EL (cell line): ENCODE results near the gene NINJ1.
A peak's percentile ranks its signal among the peaks of the same experiment; 100 is the strongest.

Experiments used
- DNase-seq: peaks from one replicate; pipeline ENCODE4 v3.0.0-alpha.2; 2016

The NINJ1 gene

GRCh38 chr9:93086447-93087224, 47.4 kb downstream of the NINJ1 start:
- no peak for DNase-seq

- DNase-seq: no peak
These were observed 48.4 kb downstream of the NINJ1 start for GRCh38 chr9:93085676-93086075.

GRCh38 chr9:93084471-93084881, 49.6 kb downstream of the NINJ1 start:
- no peak for DNase-seq

- no peak for DNase-seq
These were observed 50.2 kb downstream of the NINJ1 start for GRCh38 chr9:93083592-93084470.

GRCh38 chr9:93082841-93083411, 51.1 kb downstream of the NINJ1 start:
- DNase-seq: no peak

GRCh38 chr9:93081931-93082330, 52.1 kb downstream of the NINJ1 start:
- DNase-seq: peak; percentile 44

- no peak for DNase-seq
These were observed 52.9 kb downstream of the NINJ1 start for GRCh38 chr9:93081081-93081529.

- DNase-seq: no peak
These were observed 53.6 kb downstream of the NINJ1 start for GRCh38 chr9:93080406-93080805.

GRCh38 chr9:93079371-93079770, 54.7 kb downstream of the NINJ1 start:
- DNase-seq: no peak

- no peak for DNase-seq
These were observed 56.2 kb downstream of the NINJ1 start for GRCh38 chr9:93077811-93078210.

GRCh38 chr9:93077367-93077766, 56.7 kb downstream of the NINJ1 start:
- DNase-seq: no peak

- no peak for DNase-seq
These were observed 57.3 kb downstream of the NINJ1 start for GRCh38 chr9:93076792-93077128.

GRCh38 chr9:93076101-93076791, 57.8 kb downstream of the NINJ1 start:
- no peak for DNase-seq

- DNase-seq: peak; percentile 34
These were observed 61.7 kb downstream of the NINJ1 start for GRCh38 chr9:93072383-93072795.
